Fibroblast of lung (primary cell): Measurements from ENCODE around the gene RNF145.

Source experiments
- CTCF ChIP-seq, 2 donors: IDR thresholded peaks in 1 of 2; conservative IDR thresholded peaks in 1 of 2; 1 replicate in 1 of 2; 2 replicates in 1 of 2; pipeline ENCODE4 v1.5.1; 2011 to 2012; ENCODE audit warnings: low read length in 2 of 2, control low read depth in 1 of 2, inconsistent platforms in 1 of 2, low read depth in 1 of 2, mild to moderate bottlenecking in 1 of 2
- EZH2 ChIP-seq: IDR thresholded peaks from 2 replicates; pipeline ENCODE4 v1.5.1; 2012; ENCODE audit warnings: low read length, control low read depth, mild to moderate bottlenecking; ENCODE audit errors: missing control alignments

- TF ChIP-seq CTCF (conservative IDR thresholded peaks at IDR 0.05 in 1 of 2, IDR thresholded peaks at IDR 0.05 in 1 of 2; ENCODE audit: low read depth in 1 of 2, low read length in 2 of 2) (no peak), EZH2 (no peak)
Measured at GRCh38 chr5:159113405-159113804, 95.9 kb downstream of the RNF145 start.
